Ovary (tissue), 3 donors: ENCODE measurements around the gene GRIK4.

Source experiments
- EP300 ChIP-seq: sonication (generic); formaldehyde crosslinking; IDR thresholded peaks from one replicate; pipeline ENCODE4 v1.6.1; 2017; ENCODE audit warnings: antibody characterized with exemption
- POLR2A ChIP-seq: fragments of 450-650 bp; IDR thresholded peaks from one replicate; pipeline ENCODE4 v1.6.1; 2017; ENCODE audit warnings: antibody characterized with exemption, mild to moderate bottlenecking, moderate library complexity
- TF ChIP-seq, protein P1 (sequence below), 3 donors: fragments of 450-650 bp in 2 of 3; fragments of 200-600 bp in 1 of 3; IDR thresholded peaks; one replicate each; pipeline versions ENCODE4 v1.5.1 to v1.8.0; 2016 to 2022; ENCODE audit warnings: antibody characterized with exemption in 3 of 3, mild to moderate bottlenecking in 1 of 3
- donor health status: DM: no; HTN: no; CAD: no.

DNA sequence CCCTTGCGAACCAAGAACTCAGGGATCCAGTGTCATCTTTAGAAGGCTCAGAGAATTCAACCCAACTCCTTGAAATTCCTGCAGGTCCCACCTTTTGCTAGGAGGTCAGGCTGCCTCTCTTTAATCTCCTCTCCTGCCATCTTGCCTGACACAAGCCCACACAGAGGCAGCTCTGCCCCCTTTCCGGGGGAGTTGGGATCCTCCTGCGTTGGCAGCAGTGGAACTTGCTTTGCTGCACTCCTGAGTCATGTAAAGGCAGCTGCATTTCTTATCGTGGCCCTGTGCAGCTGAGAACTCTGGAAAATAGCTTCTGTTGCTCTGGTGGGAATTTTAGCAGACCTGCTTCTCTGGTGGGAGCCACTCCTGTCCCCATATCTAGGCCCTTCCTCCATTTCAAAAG, 370.0 kb downstream of the GRIK4 start:
- TF ChIP-seq, protein P1, sequence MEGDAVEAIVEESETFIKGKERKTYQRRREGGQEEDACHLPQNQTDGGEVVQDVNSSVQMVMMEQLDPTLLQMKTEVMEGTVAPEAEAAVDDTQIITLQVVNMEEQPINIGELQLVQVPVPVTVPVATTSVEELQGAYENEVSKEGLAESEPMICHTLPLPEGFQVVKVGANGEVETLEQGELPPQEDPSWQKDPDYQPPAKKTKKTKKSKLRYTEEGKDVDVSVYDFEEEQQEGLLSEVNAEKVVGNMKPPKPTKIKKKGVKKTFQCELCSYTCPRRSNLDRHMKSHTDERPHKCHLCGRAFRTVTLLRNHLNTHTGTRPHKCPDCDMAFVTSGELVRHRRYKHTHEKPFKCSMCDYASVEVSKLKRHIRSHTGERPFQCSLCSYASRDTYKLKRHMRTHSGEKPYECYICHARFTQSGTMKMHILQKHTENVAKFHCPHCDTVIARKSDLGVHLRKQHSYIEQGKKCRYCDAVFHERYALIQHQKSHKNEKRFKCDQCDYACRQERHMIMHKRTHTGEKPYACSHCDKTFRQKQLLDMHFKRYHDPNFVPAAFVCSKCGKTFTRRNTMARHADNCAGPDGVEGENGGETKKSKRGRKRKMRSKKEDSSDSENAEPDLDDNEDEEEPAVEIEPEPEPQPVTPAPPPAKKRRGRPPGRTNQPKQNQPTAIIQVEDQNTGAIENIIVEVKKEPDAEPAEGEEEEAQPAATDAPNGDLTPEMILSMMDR (IDR thresholded peaks at IDR 0.05), result no peak
- no peak for TF ChIP-seq POLR2A
- no peak for TF ChIP-seq EP300
